GM18507 (cell line): Measurements from ENCODE around the gene ROPN1.
A peak's percentile ranks its signal among the peaks of the same experiment; 100 is the strongest.
"Not testable (repeated sequence)": the region's sequence is repeated elsewhere in the genome, so short reads cannot be mapped to it uniquely, and the experiment has no call there.

Experiments
- DNase-seq: peaks from one replicate; pipeline ENCODE4 v3.0.0; 2011; ENCODE audit warnings: low read depth; ENCODE audit not compliant: insufficient read length; ENCODE audit errors: extremely low spot score
- FAIRE-seq: peaks from 2 replicates; lab custom pipeline; 2011; peaks lifted over from hg19 to GRCh38; lab: Jason Lieb, UNC

The ROPN1 gene

GRCh38 chr3:123991730-123992588 is at the start of gene ROPN1:
Gene ROPN1 (minus strand): TSS chr3:123992124. CDS start chr3:123980481, 11,643 bp downstream.
- DNase-seq: not testable (repeated sequence)
- peak; percentile 39 for FAIRE-seq

GRCh38 chr3:124041553-124041952 is 49.6 kb upstream of the ROPN1 start:
- FAIRE-seq (no peak), DNase-seq (no peak)

- DNase-seq: no peak
- no peak for FAIRE-seq
Measured at GRCh38 chr3:124037326-124037725, 45.4 kb upstream of the ROPN1 start.

- FAIRE-seq, DNase-seq: not testable (repeated sequence)
Measured at GRCh38 chr3:124036214-124036613, 44.3 kb upstream of the ROPN1 start.

GRCh38 chr3:124035463-124036121 is 43.7 kb upstream of the ROPN1 start:
- FAIRE-seq (no peak), DNase-seq (no peak)

GRCh38 chr3:124034844-124035152 is 42.9 kb upstream of the ROPN1 start:
- no peak for DNase-seq
- no peak for FAIRE-seq

GRCh38 chr3:124034016-124034843 is 42.3 kb upstream of the ROPN1 start:
- FAIRE-seq (no peak), DNase-seq (no peak)

- FAIRE-seq (no peak), DNase-seq (no peak)
Measured at GRCh38 chr3:124033360-124034015, 41.6 kb upstream of the ROPN1 start, which contains the start of gene KALRN. Gene KALRN (plus strand): TSS chr3:124033369.

- DNase-seq (peak; percentile 58), FAIRE-seq (no peak)
Measured at GRCh38 chr3:124032881-124033359, 41.0 kb upstream of the ROPN1 start.

- FAIRE-seq (no peak), DNase-seq (no peak)
Measured at GRCh38 chr3:124032311-124032880, 40.5 kb upstream of the ROPN1 start.

- peak; percentile 44 for FAIRE-seq
- DNase-seq: no peak
Measured at GRCh38 chr3:124026516-124026915, 34.6 kb upstream of the ROPN1 start.

GRCh38 chr3:124023531-124023930 is 31.6 kb upstream of the ROPN1 start:
- not testable (repeated sequence) for DNase-seq, FAIRE-seq

- no peak for FAIRE-seq
- no peak for DNase-seq
Measured at GRCh38 chr3:124019291-124019690, 27.4 kb upstream of the ROPN1 start.

- not testable (repeated sequence) for FAIRE-seq, DNase-seq
Measured at GRCh38 chr3:124017502-124017901, 25.6 kb upstream of the ROPN1 start.

GRCh38 chr3:124016483-124016882 is 24.6 kb upstream of the ROPN1 start:
- DNase-seq, FAIRE-seq: not testable (repeated sequence)

GRCh38 chr3:124014366-124014942 is 22.5 kb upstream of the ROPN1 start:
- FAIRE-seq (no peak), DNase-seq (no peak)

GRCh38 chr3:124008321-124008720 is 16.4 kb upstream of the ROPN1 start:
- FAIRE-seq, DNase-seq: not testable (repeated sequence)

GRCh38 chr3:124007186-124007585 is 15.3 kb upstream of the ROPN1 start:
- DNase-seq: no peak

More at GRCh38 chr3:124007186-124007585, 15.3 kb upstream of the ROPN1 start:
- no peak for FAIRE-seq
